Measurements from ENCODE around the gene STAT1.

The STAT1 gene

GRCh38 chr2:190932514-190932913 is 81.5 kb downstream of the STAT1 start:
- H3K27me3 ChIP-seq (ENCODE audit: insufficient read depth, low read depth, severe bottlenecking): no peaks in the 10 kb centered on the region
- no peak overlapping the region for H3K4me3 ChIP-seq (ENCODE audit: low read depth, low read length)
- H3K27ac ChIP-seq: no peak overlapping the region
- TF ChIP-seq, protein P1, sequence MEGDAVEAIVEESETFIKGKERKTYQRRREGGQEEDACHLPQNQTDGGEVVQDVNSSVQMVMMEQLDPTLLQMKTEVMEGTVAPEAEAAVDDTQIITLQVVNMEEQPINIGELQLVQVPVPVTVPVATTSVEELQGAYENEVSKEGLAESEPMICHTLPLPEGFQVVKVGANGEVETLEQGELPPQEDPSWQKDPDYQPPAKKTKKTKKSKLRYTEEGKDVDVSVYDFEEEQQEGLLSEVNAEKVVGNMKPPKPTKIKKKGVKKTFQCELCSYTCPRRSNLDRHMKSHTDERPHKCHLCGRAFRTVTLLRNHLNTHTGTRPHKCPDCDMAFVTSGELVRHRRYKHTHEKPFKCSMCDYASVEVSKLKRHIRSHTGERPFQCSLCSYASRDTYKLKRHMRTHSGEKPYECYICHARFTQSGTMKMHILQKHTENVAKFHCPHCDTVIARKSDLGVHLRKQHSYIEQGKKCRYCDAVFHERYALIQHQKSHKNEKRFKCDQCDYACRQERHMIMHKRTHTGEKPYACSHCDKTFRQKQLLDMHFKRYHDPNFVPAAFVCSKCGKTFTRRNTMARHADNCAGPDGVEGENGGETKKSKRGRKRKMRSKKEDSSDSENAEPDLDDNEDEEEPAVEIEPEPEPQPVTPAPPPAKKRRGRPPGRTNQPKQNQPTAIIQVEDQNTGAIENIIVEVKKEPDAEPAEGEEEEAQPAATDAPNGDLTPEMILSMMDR (IDR thresholded peaks at IDR 0.05; ENCODE audit: low read depth, low read length): no peak
- peaks cover 7% of the 10 kb centered on the region for H3K36me3 ChIP-seq
- no peaks in the 10 kb centered on the region for H3K9me3 ChIP-seq (ENCODE audit: severe bottlenecking)
- no peak for DNase-seq

DNA sequence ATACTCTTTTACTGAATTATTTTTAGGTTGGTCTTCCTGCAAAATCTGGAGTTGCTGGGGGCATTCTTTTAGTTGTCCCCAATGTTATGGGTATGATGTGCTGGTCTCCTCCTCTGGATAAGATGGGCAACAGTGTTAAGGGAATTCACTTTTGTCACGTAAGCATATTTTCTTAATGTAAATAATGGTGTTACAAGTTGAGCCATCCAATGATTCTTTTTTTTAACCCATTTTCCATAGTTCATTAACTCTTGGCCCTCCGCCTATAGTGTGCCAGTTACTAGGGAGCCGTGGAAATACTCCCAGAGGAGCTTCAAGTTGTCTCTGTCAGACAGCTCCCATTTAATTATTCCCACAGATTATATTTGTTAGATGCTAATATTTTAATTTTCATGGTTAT is 83.6 kb downstream of the STAT1 start:
- H3K27me3 ChIP-seq (ENCODE audit: insufficient read depth, low read depth, severe bottlenecking): no peaks in the 10 kb centered on the region
- no peak overlapping the region for H3K4me3 ChIP-seq (ENCODE audit: low read depth, low read length)
- no peaks in the 10 kb centered on the region for H3K9me3 ChIP-seq (ENCODE audit: severe bottlenecking)
- TF ChIP-seq, protein P1 (IDR thresholded peaks at IDR 0.05; ENCODE audit: low read depth, low read length): no peak
- DNase-seq: no peak
- H3K36me3 ChIP-seq: peaks cover 11% of the 10 kb centered on the region
- no peak overlapping the region for H3K27ac ChIP-seq

- H3K9me3 ChIP-seq (ENCODE audit: severe bottlenecking): no peaks in the 10 kb centered on the region
- no peak overlapping the region for H3K4me3 ChIP-seq (ENCODE audit: low read depth, low read length)
- DNase-seq: no peak
- no peak overlapping the region for H3K27ac ChIP-seq
- peaks cover 11% of the 10 kb centered on the region for H3K36me3 ChIP-seq
- H3K27me3 ChIP-seq (ENCODE audit: insufficient read depth, low read depth, severe bottlenecking): no peaks in the 10 kb centered on the region
- TF ChIP-seq, protein P1 (IDR thresholded peaks at IDR 0.05; ENCODE audit: low read depth, low read length): no peak
These were observed 84.1 kb downstream of the STAT1 start for GRCh38 chr2:190929919-190930318.

DNA sequence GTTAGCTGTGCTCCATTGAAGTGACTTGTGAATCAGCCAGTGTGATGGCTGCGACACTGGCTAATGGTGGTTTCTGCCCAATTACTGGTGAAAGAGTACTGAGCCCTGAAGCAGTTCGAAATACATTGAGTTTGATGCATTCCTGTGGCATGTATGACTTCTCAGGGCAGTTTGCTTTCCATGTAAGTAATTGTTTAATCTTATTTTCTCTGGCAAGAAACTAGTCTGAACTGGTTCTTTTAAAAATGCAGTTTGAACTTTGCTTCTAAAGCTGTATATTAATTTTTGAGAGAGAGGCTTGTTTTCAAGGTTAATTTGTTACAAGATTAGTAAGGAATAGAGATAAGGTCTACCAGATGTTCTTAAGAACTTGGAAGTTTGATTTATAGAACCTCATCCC is 86.7 kb downstream of the STAT1 start:
- Histone ChIP-seq H3K9me3 (ENCODE audit: severe bottlenecking) (no peaks in the 10 kb centered on the region), H3K4me3 (ENCODE audit: low read depth, low read length) (no peak overlapping the region), H3K36me3 (peaks cover 14% of the 10 kb centered on the region), H3K27me3 (ENCODE audit: insufficient read depth, low read depth, severe bottlenecking) (no peaks in the 10 kb centered on the region), H3K27ac (no peak overlapping the region)
- no peak for DNase-seq
- TF ChIP-seq, protein P1 (IDR thresholded peaks at IDR 0.05; ENCODE audit: low read depth, low read length): no peak

DNA sequence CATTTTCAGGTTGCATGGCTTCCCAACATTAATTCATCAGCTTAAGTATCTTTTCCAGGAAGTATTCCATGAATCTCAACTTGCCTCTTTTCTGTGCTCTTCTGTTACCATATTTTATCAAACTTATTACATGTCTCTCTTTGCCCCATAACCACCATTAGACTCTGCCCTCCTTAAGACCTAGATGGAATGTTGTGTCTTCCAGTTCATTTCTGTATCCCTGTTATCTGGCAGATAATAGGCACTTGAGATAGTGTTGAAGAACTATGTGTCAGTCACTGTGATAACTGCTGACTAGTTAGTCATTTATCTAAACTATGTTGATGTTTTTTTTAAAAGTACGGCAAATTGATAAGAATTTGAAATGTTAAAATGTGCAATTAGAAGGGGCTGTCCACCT is 91.6 kb downstream of the STAT1 start:
- H3K27ac ChIP-seq: no peak overlapping the region
- no peaks in the 10 kb centered on the region for H3K27me3 ChIP-seq (ENCODE audit: insufficient read depth, low read depth, severe bottlenecking)
- peaks cover 6% of the 10 kb centered on the region for H3K36me3 ChIP-seq
- H3K4me3 ChIP-seq (ENCODE audit: low read depth, low read length): no peak overlapping the region
- H3K9me3 ChIP-seq (ENCODE audit: severe bottlenecking): no peaks in the 10 kb centered on the region
- DNase-seq: no peak
- TF ChIP-seq, protein P1 (IDR thresholded peaks at IDR 0.05; ENCODE audit: low read depth, low read length): no peak

DNA sequence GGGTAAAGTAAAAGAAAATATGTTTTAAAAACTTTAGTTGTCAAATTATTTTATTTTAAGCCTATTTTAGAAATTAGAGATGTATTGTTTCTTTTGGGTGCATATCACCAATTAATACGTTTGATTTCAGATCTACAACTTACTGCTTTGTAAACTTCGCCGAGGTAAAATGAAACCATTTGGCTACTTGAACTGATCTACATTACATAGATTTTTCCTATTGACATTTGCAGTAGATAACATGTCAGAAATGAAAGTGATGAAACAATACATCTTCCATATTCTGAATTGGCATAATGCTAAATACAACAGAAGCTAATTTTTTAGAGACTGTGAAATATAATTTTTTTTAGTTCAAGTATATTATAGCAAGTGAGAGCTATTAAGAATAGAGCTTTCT is 93.9 kb downstream of the STAT1 start:
- H3K4me3 ChIP-seq (ENCODE audit: low read depth, low read length): no peak overlapping the region
- DNase-seq: no peak
- H3K9me3 ChIP-seq (ENCODE audit: severe bottlenecking): no peaks in the 10 kb centered on the region
- H3K36me3 ChIP-seq: peaks cover 8% of the 10 kb centered on the region
- TF ChIP-seq, protein P1 (IDR thresholded peaks at IDR 0.05; ENCODE audit: low read depth, low read length): no peak
- H3K27me3 ChIP-seq (ENCODE audit: insufficient read depth, low read depth, severe bottlenecking): no peaks in the 10 kb centered on the region
- no peak overlapping the region for H3K27ac ChIP-seq

All from WERI-Rb-1 (cell line).